Effector memory CD8-positive, alpha-beta T cell (primary cell): Measurements from ENCODE around the gene IL36RN.

Experiments
- ATAC-seq: fragments of 150-1000 bp; cut with Tn5 transposase; replicated peaks from 2 replicates; pipeline ENCODE4 v1.10.0; 2021; ENCODE audit warnings: mild to moderate bottlenecking, moderate library complexity
- DNase-seq, 3 experiments: peaks; one replicate each; pipeline ENCODE4 v3.0.0; 2021
- H3K27ac Mint-ChIP-seq, 2 donors: one replicate each; pipeline ENCODE4 v1.8.0; 2022; ENCODE audit warnings: mild to moderate bottlenecking in 2 of 2, mixed read lengths in 2 of 2, moderate library complexity in 2 of 2
- H3K27me3 Mint-ChIP-seq, 2 donors: one replicate each; pipeline ENCODE4 v1.8.0; 2022; ENCODE audit warnings: mixed read lengths in 2 of 2
- H3K36me3 Mint-ChIP-seq: one replicate; pipeline ENCODE4 v1.8.0; 2022; ENCODE audit warnings: mild to moderate bottlenecking, moderate library complexity, mixed read lengths; ENCODE audit not compliant: insufficient read depth
- H3K4me1 Mint-ChIP-seq, 2 donors: one replicate each; pipeline ENCODE4 v1.8.0; 2022; ENCODE audit warnings: low read depth in 2 of 2, mixed read lengths in 2 of 2
- H3K4me3 Mint-ChIP-seq, 2 donors: one replicate each; pipeline ENCODE4 v1.8.0; 2022; ENCODE audit warnings: mild to moderate bottlenecking in 2 of 2, mixed read lengths in 2 of 2, moderate library complexity in 2 of 2
- H3K9me3 Mint-ChIP-seq, 2 donors: one replicate each; pipeline ENCODE4 v1.8.0; 2022; ENCODE audit warnings: mixed read lengths in 2 of 2

Gene IL36RN

GRCh38 chr2:113069676-113070605 is 10.9 kb downstream of the IL36RN start:
- H3K4me1 Mint-ChIP-seq = peaks cover 4 to 9% of the 10 kb centered on the region in 2 donors
- H3K4me3 Mint-ChIP-seq = no peak overlapping the region
- no peak overlapping the region for H3K27ac Mint-ChIP-seq
- no peak for ATAC-seq
- H3K9me3 Mint-ChIP-seq = no peaks in the 10 kb centered on the region
- DNase-seq = no peak
- H3K36me3 Mint-ChIP-seq = no peaks in the 10 kb centered on the region
- H3K27me3 Mint-ChIP-seq = peaks cover 20 to 46% of the 10 kb centered on the region in 2 donors

- H3K36me3 Mint-ChIP-seq = no peaks in the 10 kb centered on the region
- no peak for DNase-seq
- no peak overlapping the region for H3K27ac Mint-ChIP-seq
- H3K27me3 Mint-ChIP-seq = peaks cover 23 to 46% of the 10 kb centered on the region in 2 donors
- no peak overlapping the region for H3K4me3 Mint-ChIP-seq
- no peak for ATAC-seq
- H3K4me1 Mint-ChIP-seq = peaks cover 9 to 12% of the 10 kb centered on the region in 2 donors
- H3K9me3 Mint-ChIP-seq = no peaks in the 10 kb centered on the region
Observed at GRCh38 chr2:113070606-113070975, 11.6 kb downstream of the IL36RN start.

GRCh38 chr2:113072584-113072983 is 13.6 kb downstream of the IL36RN start:
- H3K27ac Mint-ChIP-seq = no peak overlapping the region
- ATAC-seq = no peak
- peaks cover 12 to 54% of the 10 kb centered on the region in 2 donors for H3K27me3 Mint-ChIP-seq
- peaks cover 9 to 12% of the 10 kb centered on the region in 2 donors for H3K4me1 Mint-ChIP-seq
- no peaks in the 10 kb centered on the region for H3K9me3 Mint-ChIP-seq
- DNase-seq = no peak
- no peak overlapping the region for H3K4me3 Mint-ChIP-seq
- no peaks in the 10 kb centered on the region for H3K36me3 Mint-ChIP-seq

DNA sequence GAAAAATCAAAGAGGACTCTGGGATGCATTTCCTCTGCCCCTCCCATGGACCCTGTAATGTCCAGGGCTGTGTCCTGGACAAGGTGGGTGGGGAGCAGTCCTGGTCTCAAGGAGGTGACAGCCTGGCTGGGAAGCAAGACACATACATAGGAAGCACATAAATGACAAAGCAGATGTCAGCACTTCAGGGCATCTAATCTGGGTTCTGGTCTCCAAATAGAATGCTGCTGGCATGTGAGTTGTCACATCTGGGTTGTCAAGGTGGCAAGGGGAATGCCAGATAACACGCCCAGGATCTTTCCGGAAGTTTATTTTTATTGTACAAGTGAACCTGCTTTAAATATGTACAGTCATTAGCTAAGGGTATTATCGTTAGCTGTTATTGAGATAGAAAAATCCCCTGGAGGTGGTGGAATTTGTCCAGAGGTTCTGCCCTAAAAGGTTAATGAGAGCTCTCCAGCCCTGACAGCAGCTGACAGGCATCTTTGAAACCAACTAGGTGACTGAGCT is 14.4 kb downstream of the IL36RN start:
- no peak for DNase-seq
- no peak for ATAC-seq
- Mint-ChIP-seq H3K36me3 (no peaks in the 10 kb centered on the region), H3K27me3 (peaks cover 6 to 60% of the 10 kb centered on the region in 2 donors), H3K9me3 (no peaks in the 10 kb centered on the region), H3K4me1 (peaks cover 8 to 9% of the 10 kb centered on the region in 2 donors), H3K27ac (no peak overlapping the region), H3K4me3 (no peak overlapping the region)

GRCh38 chr2:113075030-113075429 is 16.0 kb downstream of the IL36RN start:
- DNase-seq (no peak), ATAC-seq (no peak)
- Mint-ChIP-seq H3K9me3 (no peaks in the 10 kb centered on the region), H3K36me3 (no peaks in the 10 kb centered on the region), H3K4me3 (no peak overlapping the region), H3K27me3 (peaks cover 6 to 55% of the 10 kb centered on the region in 2 donors), H3K4me1 (peaks cover 8 to 9% of the 10 kb centered on the region in 2 donors), H3K27ac (peak overlapping the region in 1 of 2 donors; percentile 61)

DNA sequence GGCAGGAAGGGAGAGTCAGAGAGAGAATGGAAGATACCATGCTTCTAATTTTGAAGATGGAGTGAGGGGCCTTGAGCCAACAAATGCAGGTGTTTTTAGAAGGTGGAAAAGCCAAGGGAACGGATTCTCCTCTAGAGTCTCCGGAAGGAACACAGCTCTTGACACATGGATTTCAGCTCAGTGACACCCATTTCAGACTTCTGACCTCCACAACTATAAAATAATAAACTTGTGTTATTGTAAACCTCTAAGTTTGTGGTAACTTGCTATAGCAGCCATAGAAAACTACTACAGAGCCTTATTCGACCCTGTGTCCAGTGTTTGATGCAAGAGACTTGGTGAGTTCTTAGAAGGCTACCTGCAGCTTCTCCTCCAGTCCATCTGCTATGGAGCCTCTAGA is 16.6 kb downstream of the IL36RN start:
- Mint-ChIP-seq H3K27ac (no peak overlapping the region), H3K27me3 (peaks cover 6 to 58% of the 10 kb centered on the region in 2 donors), H3K9me3 (no peaks in the 10 kb centered on the region), H3K4me1 (peaks cover 8 to 9% of the 10 kb centered on the region in 2 donors), H3K36me3 (no peaks in the 10 kb centered on the region), H3K4me3 (no peak overlapping the region)
- ATAC-seq (no peak), DNase-seq (no peak)

GRCh38 chr2:113076954-113077669 is 18.1 kb downstream of the IL36RN start:
- no peaks in the 10 kb centered on the region for H3K36me3 Mint-ChIP-seq
- H3K4me1 Mint-ChIP-seq = peaks cover 8 to 9% of the 10 kb centered on the region in 2 donors
- no peak overlapping the region for H3K27ac Mint-ChIP-seq
- ATAC-seq = no peak
- H3K9me3 Mint-ChIP-seq = no peaks in the 10 kb centered on the region
- no peak for DNase-seq
- peaks cover 12 to 70% of the 10 kb centered on the region in 2 donors for H3K27me3 Mint-ChIP-seq
- H3K4me3 Mint-ChIP-seq = no peak overlapping the region

GRCh38 chr2:113077921-113078320 is 18.9 kb downstream of the IL36RN start:
- DNase-seq (no peak), ATAC-seq (no peak)
- Mint-ChIP-seq H3K4me1 (peaks cover 8 to 9% of the 10 kb centered on the region in 2 donors), H3K36me3 (no peaks in the 10 kb centered on the region), H3K27ac (no peak overlapping the region), H3K4me3 (no peak overlapping the region), H3K27me3 (peaks cover 12 to 70% of the 10 kb centered on the region in 2 donors), H3K9me3 (no peaks in the 10 kb centered on the region)

DNA sequence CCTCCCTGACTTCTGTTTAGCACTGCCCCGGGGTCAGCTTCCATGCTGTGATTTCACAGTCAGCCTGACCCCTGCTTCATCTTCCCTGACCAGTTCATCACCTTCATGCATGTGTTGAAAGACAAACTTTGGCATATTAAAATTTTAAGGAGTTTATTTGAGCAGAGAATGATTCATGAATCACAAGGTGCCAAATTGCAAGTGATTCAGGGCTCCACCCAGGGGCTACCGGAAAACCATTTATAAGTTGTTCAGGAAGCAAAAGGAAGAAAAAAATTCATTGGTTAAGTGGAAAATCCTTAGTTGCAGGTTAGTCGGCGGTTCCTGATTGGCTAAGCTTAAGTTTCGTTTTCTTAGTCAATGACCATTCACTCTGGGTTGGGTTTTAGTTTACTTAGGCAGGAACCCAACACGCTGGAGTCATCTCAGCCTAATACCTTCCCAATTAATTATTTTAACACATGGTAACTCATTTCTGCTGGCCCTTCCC is 19.4 kb downstream of the IL36RN start:
- H3K4me1 Mint-ChIP-seq = peaks cover 8 to 9% of the 10 kb centered on the region in 2 donors
- DNase-seq (no peak), ATAC-seq (no peak)
- no peak overlapping the region for H3K4me3 Mint-ChIP-seq
- no peaks in the 10 kb centered on the region for H3K9me3 Mint-ChIP-seq
- peaks cover 12 to 70% of the 10 kb centered on the region in 2 donors for H3K27me3 Mint-ChIP-seq
- H3K36me3 Mint-ChIP-seq = no peaks in the 10 kb centered on the region
- H3K27ac Mint-ChIP-seq = no peak overlapping the region

GRCh38 chr2:113079131-113079530 is 20.1 kb downstream of the IL36RN start:
- Mint-ChIP-seq H3K9me3 (no peaks in the 10 kb centered on the region), H3K27me3 (peaks cover 12 to 69% of the 10 kb centered on the region in 2 donors), H3K36me3 (no peaks in the 10 kb centered on the region), H3K27ac (no peak overlapping the region), H3K4me3 (no peak overlapping the region), H3K4me1 (peaks cover 8 to 9% of the 10 kb centered on the region in 2 donors)
- DNase-seq (no peak), ATAC-seq (no peak)

- Mint-ChIP-seq H3K27ac (no peak overlapping the region), H3K36me3 (no peaks in the 10 kb centered on the region), H3K9me3 (no peaks in the 10 kb centered on the region), H3K4me1 (peaks cover 2 to 3% of the 10 kb centered on the region in 2 donors), H3K4me3 (no peak overlapping the region), H3K27me3 (peaks cover 13 to 59% of the 10 kb centered on the region in 2 donors)
- ATAC-seq (peak; percentile 33), DNase-seq (peak in 2 of 3 experiments; percentile 6 to 32)
Observed at GRCh38 chr2:113080134-113080533, 21.1 kb downstream of the IL36RN start.

DNA sequence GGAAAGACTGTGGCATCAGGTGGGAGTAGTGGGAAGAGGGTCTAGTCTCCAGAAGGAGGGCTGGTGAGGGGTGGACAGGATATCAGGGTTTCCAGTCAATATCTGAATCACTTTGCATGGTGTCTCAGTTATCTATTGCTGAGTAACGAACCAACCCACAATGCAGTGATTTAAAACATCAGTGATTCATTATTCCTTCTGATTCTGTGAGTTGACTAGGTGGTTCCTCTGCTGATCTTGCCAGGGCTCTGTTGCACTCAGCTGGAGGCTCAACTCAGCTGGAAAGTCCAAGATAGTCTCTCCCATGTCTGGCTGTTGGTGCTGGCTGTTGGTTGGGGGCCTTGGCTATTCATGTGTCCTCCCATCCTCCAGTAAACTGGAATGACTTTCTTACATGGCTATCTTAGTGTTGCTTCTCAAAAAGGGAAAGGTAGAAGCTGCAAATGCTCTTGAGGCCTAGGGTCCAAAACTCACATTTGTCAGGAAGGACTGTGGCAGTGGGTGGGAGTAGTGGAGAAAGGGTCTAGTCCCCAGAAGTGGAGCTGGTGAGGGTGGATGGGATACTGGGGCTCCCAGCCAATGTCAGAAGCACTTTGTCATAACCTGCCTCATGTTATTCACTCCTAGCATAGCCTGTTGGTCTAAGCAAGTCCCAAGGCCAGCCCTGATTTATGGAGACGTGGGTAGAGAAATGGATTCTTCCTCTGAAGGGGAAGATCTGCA is 22.7 kb downstream of the IL36RN start:
- H3K9me3 Mint-ChIP-seq = no peaks in the 10 kb centered on the region
- H3K4me3 Mint-ChIP-seq = no peak overlapping the region
- peaks cover 19 to 50% of the 10 kb centered on the region in 2 donors for H3K27me3 Mint-ChIP-seq
- DNase-seq = no peak
- H3K36me3 Mint-ChIP-seq = no peaks in the 10 kb centered on the region
- no peak overlapping the region for H3K27ac Mint-ChIP-seq
- no peak for ATAC-seq
- H3K4me1 Mint-ChIP-seq = no peaks in the 10 kb centered on the region

GRCh38 chr2:113083296-113083695 is 24.3 kb downstream of the IL36RN start:
- Mint-ChIP-seq H3K36me3 (no peaks in the 10 kb centered on the region), H3K9me3 (no peaks in the 10 kb centered on the region), H3K4me3 (no peak overlapping the region), H3K27ac (no peak overlapping the region), H3K27me3 (peaks cover 19 to 34% of the 10 kb centered on the region in 2 donors), H3K4me1 (no peaks in the 10 kb centered on the region)
- no peak for DNase-seq
- ATAC-seq = no peak
